ENCODE results near the gene LIG1. TPM values are rescaled to one million over a fixed set of nuclear protein-coding genes. Genes with fewer than 3 reads are reported as not detected.
"Not testable (repeated sequence)": the region's sequence is repeated elsewhere in the genome, so short reads cannot be mapped to it uniquely, and the experiment has no call there.

The LIG1 gene
- total RNA-seq, 4 donors from 2014 or later, result 30.0 to 66.1 (median 44.4) TPM

DNA sequence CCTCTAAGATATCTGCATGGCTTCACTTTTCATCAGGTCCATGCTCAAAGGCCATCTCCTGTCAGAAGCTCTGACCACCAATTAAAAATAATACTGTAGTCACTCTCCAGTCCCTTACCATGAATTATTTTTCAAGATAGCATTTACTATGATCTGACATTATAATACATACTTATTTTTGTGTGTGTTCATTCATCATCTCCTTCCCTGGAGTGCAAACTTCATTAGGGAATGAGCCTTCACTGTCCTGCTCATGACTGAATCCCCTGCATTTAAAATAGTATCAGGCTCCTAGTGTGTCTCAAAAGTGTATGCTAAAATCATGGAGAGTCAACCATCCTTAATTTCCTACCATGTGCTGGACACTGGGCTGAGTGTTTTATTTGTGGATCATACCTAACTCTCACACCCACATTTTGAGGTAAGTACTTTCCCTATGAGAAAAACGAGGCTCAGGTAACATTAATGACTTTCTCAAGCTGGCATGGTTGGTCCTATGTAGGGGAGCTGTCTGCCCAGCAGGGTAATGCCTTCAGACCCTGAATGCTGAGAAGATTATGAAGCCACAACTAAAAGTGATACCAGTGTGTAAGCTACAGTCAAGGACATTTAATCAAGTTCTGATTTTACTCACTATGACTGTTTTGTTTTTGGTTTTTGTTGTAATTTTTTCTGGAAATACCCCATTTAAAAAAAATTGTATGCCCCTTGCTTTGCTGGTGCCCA lies 75.9 kb downstream of the LIG1 start:
- Histone ChIP-seq H3K4me3 (no peak overlapping the region), H3K27me3 (no peaks in the 10 kb centered on the region), H3K36me3 (peaks cover 28% of the 10 kb centered on the region), H3K4me1 (no peaks in the 10 kb centered on the region), H3K9me3 (no peaks in the 10 kb centered on the region), H3K27ac (no peak overlapping the region)
- TF ChIP-seq POLR2A (IDR thresholded peaks at IDR 0.05) (no peak), POLR2AphosphoS5 (IDR thresholded peaks at IDR 0.05) (no peak), EP300 (IDR thresholded peaks at IDR 0.05) (no peak)
- TF ChIP-seq, protein P1, sequence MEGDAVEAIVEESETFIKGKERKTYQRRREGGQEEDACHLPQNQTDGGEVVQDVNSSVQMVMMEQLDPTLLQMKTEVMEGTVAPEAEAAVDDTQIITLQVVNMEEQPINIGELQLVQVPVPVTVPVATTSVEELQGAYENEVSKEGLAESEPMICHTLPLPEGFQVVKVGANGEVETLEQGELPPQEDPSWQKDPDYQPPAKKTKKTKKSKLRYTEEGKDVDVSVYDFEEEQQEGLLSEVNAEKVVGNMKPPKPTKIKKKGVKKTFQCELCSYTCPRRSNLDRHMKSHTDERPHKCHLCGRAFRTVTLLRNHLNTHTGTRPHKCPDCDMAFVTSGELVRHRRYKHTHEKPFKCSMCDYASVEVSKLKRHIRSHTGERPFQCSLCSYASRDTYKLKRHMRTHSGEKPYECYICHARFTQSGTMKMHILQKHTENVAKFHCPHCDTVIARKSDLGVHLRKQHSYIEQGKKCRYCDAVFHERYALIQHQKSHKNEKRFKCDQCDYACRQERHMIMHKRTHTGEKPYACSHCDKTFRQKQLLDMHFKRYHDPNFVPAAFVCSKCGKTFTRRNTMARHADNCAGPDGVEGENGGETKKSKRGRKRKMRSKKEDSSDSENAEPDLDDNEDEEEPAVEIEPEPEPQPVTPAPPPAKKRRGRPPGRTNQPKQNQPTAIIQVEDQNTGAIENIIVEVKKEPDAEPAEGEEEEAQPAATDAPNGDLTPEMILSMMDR (IDR thresholded peaks at IDR 0.05), result no peak
- WGBS, result 44% methylated on average over 1 of the region's 1 CpG
- DNase-seq (ENCODE audit: low spot score in 2 of 2), result no peak

DNA sequence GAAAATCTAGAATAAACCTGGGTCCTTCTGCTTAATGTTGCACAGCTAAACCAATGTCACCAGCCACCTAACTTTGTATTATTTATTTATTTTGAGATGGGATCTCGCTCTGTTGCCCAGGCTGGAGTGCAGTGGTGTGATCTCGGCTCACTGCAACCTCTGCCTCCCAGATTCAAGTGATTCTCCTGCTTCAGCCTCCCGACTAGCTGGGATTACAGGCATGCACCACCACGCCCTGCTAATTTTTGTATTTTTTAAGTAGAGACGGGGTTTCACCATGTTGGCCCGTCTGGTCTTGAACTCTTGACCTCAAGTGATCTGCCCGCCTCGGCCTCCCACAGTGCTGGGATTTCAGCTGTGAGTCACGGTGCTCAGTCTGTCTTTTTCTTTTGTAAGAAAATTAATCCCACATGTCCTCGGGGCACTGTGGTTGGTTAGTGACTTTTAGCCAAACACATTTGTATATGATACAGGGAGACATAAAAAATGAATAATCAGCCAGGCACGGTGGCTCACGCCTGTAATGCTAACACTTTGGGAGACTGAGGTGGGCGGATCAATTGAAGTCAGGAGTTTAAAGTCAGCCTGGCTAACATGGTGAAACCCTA lies 78.9 kb downstream of the LIG1 start:
- H3K4me1 ChIP-seq; H3K9me3 ChIP-seq; H3K4me3 ChIP-seq; H3K27ac ChIP-seq; DNase-seq (ENCODE audit: low spot score in 2 of 2); H3K27me3 ChIP-seq: not testable (repeated sequence)
- WGBS, result 56% methylated on average over 13 of the region's 13 CpGs
- H3K36me3 ChIP-seq, result peaks cover 26% of the 10 kb centered on the region

DNA sequence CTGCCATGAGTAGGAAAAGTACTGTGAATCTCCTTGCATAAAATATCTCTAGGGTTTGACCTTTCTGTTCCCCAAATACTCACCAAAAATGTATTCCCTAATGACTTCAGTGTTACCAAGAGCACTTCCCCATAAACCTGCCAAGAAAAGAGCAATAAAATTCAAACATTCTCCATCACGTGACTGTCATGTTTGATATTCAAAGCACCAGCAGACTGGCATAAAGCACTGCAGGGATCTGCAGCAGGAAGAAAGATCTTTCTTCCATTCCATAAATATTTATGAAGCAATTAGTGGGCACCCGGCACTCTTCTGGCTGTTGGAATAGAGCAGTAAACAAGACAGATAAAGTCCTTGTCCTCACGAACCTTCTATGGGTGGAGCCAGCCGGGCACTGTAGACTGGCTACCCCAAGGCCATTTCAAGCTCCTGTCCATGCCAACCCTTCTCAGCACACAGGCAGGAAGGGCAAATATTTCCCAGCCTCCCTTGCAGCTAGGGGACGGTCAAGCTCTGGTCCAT lies 79.8 kb downstream of the LIG1 start:
- H3K4me1 ChIP-seq, result no peaks in the 10 kb centered on the region
- no peak overlapping the region for H3K4me3 ChIP-seq
- H3K27me3 ChIP-seq, result no peaks in the 10 kb centered on the region
- peaks cover 23% of the 10 kb centered on the region for H3K36me3 ChIP-seq
- WGBS, result 26% methylated on average over 5 of the region's 5 CpGs
- no peak for DNase-seq (ENCODE audit: low spot score in 2 of 2)
- TF ChIP-seq POLR2A (IDR thresholded peaks at IDR 0.05), result no peak
- TF ChIP-seq POLR2AphosphoS5 (IDR thresholded peaks at IDR 0.05), result no peak
- TF ChIP-seq, protein P1 (IDR thresholded peaks at IDR 0.05), result no peak
- no peak for TF ChIP-seq EP300 (IDR thresholded peaks at IDR 0.05)
- no peak overlapping the region for H3K27ac ChIP-seq
- H3K9me3 ChIP-seq, result no peaks in the 10 kb centered on the region

- H3K27ac ChIP-seq; H3K4me1 ChIP-seq; H3K4me3 ChIP-seq; H3K36me3 ChIP-seq; H3K27me3 ChIP-seq; DNase-seq (ENCODE audit: low spot score in 2 of 2); H3K9me3 ChIP-seq: not testable (repeated sequence)
- WGBS, result 87% methylated on average over 6 of the region's 6 CpGs
Measured at GRCh38 chr19:48088991-48089390, 81.2 kb downstream of the LIG1 start.

DNA sequence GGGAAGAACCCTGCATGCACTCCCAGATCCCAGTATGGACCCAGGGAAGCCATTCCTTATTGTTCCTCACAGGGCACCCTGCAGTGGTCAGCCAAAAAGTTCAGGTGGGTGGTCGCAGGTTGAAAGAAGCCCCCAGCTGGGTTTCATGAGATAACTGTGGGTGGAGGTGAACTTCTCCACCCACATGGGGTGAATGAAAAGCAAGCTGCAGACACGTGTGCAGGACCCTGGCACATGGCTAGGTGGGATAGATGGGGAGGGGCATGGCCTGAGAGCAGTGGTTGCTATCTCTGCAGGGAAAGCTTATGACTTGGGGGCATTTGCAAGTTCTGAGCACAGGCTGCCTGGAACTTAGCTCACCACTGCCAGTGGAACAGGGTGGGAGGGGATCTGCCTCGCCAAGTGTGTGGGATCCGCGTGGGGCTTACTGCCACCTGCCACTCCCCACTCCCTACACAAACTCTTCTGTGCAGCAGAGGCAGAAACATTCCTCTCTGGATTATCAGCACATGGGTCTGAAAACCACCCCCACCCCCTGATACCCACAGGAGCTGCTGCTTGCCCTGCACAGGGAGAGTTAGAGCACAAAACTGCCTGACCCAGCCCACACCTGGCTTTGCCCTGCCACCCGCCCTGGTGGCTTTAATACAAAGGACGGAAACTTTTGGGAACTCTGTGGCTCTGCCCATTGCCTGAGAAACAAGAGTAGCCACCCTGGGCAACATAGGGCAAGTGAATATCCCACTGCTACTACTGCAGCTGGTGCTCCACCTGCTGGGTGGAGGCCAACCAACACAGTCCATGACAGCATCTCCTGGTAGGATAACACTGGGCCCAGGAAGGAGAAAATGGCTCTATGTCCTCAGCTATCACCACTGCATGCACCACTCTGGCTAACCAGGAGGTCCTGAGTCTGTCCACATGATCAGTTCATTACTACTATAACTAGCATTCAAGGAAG lies 84.0 kb downstream of the LIG1 start:
- TF ChIP-seq POLR2AphosphoS5 (IDR thresholded peaks at IDR 0.05) (no peak), POLR2A (IDR thresholded peaks at IDR 0.05) (no peak), EP300 (IDR thresholded peaks at IDR 0.05) (no peak)
- TF ChIP-seq, protein P1 (IDR thresholded peaks at IDR 0.05), result no peak
- Histone ChIP-seq H3K27me3 (no peaks in the 10 kb centered on the region), H3K27ac (peak overlapping the region; percentile 18), H3K4me1 (no peaks in the 10 kb centered on the region), H3K36me3 (no peaks in the 10 kb centered on the region), H3K9me3 (no peaks in the 10 kb centered on the region), H3K4me3 (no peak overlapping the region)
- DNase-seq (ENCODE audit: low spot score in 2 of 2), result no peak
- WGBS, result 92% methylated on average over 7 of the region's 7 CpGs

DNA sequence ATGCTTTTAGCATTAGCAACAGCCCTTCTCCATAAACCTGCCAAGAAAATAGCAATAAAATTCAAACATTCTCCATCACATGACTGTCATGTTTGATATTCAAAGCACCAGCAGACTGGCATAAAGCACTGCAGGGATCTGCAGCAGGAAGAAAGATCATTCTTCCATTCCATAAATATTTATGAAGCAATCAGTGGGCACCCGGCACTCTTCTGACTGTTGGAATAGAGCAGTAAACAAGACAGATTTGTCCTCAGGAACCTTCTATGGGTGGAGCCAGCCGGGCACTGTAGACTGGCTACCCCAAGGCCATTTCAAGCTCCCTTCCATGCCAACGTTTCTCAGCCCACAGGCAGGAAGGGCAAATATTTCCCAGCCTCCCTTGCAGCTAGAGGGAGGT lies 85.1 kb downstream of the LIG1 start:
- no peak for DNase-seq (ENCODE audit: low spot score in 2 of 2)
- no peaks in the 10 kb centered on the region for H3K9me3 ChIP-seq
- no peaks in the 10 kb centered on the region for H3K36me3 ChIP-seq
- WGBS, result 30% methylated on average over 3 of the region's 3 CpGs
- no peak overlapping the region for H3K27ac ChIP-seq
- H3K27me3 ChIP-seq, result no peaks in the 10 kb centered on the region
- no peak overlapping the region for H3K4me3 ChIP-seq
- TF ChIP-seq, protein P1 (IDR thresholded peaks at IDR 0.05), result no peak
- no peak for TF ChIP-seq EP300 (IDR thresholded peaks at IDR 0.05)
- no peaks in the 10 kb centered on the region for H3K4me1 ChIP-seq
